ENCODE results near the gene RC3H1.
"Not testable (repeated sequence)": the region's sequence is repeated elsewhere in the genome, so short reads cannot be mapped to it uniquely, and the experiment has no call there.

Gene RC3H1

GRCh38 chr1:173937062-173937461, 85.1 kb downstream of the RC3H1 start:
- no peak for DNase-seq (ENCODE audit: low spot score)

DNA sequence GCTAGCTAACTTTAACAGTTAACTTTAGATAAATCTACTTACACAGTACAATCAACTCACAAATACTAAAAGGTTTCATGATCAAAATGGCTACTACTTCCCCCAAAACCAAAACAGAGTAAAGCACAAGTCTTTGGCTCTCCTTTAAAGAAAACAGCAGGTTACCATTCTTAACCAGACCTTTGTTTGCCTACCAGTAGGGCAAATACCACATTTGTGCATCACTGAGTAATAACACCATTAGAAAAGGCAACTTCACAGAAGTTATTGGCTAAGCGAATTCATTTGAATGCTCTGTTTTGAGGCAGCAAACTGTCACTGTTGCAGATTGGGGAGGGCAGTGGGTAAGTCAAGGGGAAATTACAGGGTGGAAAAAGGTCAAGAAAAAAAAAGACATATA, 87.7 kb downstream of the RC3H1 start:
- no peak for DNase-seq (ENCODE audit: low spot score)

- DNase-seq (ENCODE audit: low spot score), result not testable (repeated sequence)
Observed at GRCh38 chr1:173930541-173930940, 91.6 kb downstream of the RC3H1 start.

- no peak for DNase-seq (ENCODE audit: low spot score)
Observed at GRCh38 chr1:173925306-173926242, 96.6 kb downstream of the RC3H1 start.

GRCh38 chr1:173920861-173921260, 101.3 kb downstream of the RC3H1 start:
- no peak for DNase-seq (ENCODE audit: low spot score)

- no peak for DNase-seq (ENCODE audit: low spot score)
Observed at GRCh38 chr1:173917635-173918493, 104.3 kb downstream of the RC3H1 start.

GRCh38 chr1:173917149-173917548, 105.0 kb downstream of the RC3H1 start, which contains the start of gene SERPINC1:
Gene SERPINC1 (minus strand): TSS chr1:173917327. CDS start chr1:173917259, 68 bp downstream.
- no peak for DNase-seq (ENCODE audit: low spot score)

- no peak for DNase-seq (ENCODE audit: low spot score)
Observed at GRCh38 chr1:173916667-173917066, 105.5 kb downstream of the RC3H1 start.

DNA sequence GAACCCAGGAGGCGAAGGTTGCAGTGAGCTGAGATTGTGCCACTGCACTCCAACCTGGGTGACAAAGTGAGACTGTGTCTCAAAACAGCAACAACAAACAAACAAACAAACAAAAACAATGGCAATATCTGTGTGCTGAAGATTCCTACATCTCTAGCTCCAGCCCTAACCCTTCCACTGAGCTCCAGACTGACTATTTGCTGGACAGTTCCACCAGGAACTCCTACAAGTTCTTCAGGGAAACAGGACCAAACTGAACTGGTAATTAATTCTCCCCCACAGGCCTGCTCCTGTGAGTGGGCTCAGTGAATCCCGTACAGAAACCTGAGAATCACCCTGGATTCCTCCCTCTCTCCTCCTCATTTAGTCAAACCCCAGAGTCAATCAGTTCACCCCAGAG, 106.6 kb downstream of the RC3H1 start:
- no peak for DNase-seq (ENCODE audit: low spot score)

DNA sequence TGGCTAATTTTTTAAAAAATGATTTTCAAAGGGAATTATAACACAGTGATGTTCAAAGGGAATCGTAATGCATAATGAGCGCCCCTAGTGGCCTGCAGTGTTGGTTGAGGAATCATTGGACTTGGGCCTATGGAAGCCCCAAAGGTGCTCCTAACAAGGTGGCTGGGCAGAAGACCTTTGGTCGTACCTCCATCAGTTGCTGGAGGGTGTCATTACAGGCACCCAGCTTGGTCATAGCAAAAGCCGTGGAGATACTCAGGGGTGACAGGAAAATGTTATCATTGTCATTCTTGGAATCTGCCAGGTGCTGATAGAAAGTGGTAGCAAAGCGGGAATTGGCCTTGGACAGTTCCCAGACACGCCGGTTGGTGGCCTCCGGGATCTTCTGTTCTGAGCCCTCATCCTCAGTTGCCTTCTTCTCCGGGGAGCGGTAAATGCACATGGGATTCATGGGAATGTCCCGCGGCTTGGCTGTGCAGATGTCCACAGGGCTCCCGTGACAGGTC, 107.7 kb downstream of the RC3H1 start:
- DNase-seq (ENCODE audit: low spot score), result peak; percentile 20

DNA sequence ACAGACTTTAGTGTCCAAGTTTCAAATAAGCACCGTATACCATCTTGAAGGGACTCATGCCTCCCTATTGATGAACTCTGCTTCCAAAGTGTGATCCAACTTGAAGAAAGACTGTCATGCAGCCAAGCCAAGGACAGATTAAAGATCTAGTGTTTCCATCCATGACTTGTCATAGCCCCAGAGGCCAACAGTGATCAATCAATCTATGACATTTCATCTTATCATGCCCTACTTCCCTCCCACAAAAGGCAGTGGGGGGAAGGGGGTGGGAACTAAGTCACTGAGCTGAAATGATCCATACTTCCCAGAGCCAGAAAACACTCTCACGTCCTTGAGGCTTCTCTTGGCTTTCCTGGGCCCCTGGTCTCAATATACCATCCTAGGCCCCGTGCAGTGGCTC, 109.0 kb downstream of the RC3H1 start:
- no peak for DNase-seq (ENCODE audit: low spot score)

DNA sequence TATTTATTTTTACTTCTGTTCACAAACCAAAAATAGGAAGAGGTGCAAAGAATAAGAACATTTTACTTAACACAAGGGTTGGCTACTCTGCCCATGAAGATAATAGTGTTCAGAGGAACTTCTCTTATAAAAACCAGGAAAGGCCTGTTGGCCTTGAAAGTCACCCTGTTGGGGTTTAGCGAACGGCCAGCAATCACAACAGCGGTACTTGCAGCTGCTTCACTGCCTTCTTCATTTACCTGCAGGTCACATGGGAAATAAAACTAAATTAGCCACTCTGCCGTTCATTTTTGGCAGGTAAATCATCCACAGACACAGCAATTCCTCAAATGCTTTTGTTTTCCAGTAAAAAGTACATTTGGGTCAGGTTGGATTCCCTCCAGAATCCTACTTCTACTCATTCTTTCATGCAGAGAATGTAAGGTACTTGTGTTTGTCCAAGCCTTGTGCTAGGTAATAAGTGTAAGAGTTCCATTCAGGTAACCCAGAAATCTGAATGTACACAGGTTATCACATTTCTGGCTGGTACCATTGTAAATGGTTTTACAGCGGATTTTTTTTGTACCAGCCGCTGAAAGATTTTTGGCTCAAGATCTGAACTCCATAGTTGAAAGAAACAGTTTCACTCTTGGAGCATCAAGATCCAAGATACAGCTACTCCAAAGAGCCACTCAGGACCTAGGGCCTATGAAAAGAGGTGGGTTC, 118.2 kb downstream of the RC3H1 start:
- DNase-seq (ENCODE audit: low spot score), result no peak

GRCh38 chr1:173900992-173901391, 121.2 kb downstream of the RC3H1 start:
- DNase-seq (ENCODE audit: low spot score), result no peak

GRCh38 chr1:173900427-173900826, 121.7 kb downstream of the RC3H1 start:
- no peak for DNase-seq (ENCODE audit: low spot score)

DNA sequence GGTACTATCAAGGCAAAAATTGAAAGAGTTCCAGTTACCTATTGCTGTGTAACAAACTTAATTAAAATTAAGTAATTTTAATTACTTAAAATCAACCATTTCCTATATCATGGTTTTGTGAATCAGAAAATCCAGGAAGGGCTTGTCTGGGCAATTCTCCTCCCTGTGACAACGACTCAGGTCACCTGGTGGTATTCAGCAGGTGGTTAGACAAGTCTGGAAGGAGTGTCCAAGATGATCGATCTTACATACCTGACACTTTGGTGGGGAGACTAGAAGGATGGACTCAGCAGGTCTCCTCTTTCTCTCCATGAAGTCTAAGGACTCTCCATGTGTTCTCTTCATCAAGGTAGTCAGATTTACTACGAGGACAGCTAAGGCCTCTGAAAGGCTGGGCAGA, 128.0 kb downstream of the RC3H1 start:
- DNase-seq (ENCODE audit: low spot score), result no peak

GRCh38 chr1:173893611-173894010, 128.5 kb downstream of the RC3H1 start:
- DNase-seq (ENCODE audit: low spot score), result no peak

GRCh38 chr1:173889885-173890284, 132.3 kb downstream of the RC3H1 start:
- no peak for DNase-seq (ENCODE audit: low spot score)

DNA sequence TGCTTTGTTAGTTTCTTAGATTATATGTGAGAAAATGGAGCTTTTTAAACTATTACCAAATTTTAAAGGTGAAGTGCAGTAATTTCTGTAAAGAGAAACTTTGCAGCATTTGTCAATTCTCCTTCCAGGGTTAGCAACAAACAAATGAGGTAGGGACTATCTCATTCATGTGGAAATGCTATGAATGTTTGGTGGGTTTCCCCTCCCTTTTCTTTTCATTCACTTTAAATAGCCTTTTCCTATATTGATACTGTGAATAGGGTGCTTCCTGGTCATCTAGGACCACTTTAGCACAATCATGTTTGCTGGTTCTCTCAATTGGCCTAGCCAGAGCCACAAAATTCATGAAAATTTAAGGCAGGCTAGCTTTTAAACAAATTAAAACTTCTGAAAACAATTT, 133.4 kb downstream of the RC3H1 start:
- DNase-seq (ENCODE audit: low spot score), result no peak

DNA sequence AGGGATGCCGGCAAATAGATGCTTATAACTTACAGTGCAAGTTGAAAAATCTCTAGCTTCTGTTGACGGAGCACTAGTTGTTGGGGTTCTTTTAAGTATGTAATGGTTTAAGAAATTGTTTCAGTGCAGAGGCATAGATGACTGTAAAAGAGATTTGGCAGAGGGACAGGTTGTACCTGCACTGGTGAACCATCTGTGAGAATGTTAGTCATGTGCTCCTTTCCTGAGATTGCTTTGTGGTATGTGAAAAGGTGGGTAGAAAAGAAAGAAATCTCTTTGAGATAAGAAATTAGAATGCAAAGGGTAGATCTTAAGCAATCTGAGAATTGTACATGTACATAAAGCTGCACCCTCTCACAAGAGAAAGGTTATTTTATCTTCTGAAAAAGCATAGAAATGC, 134.5 kb downstream of the RC3H1 start:
- no peak for DNase-seq (ENCODE audit: low spot score)

DNA sequence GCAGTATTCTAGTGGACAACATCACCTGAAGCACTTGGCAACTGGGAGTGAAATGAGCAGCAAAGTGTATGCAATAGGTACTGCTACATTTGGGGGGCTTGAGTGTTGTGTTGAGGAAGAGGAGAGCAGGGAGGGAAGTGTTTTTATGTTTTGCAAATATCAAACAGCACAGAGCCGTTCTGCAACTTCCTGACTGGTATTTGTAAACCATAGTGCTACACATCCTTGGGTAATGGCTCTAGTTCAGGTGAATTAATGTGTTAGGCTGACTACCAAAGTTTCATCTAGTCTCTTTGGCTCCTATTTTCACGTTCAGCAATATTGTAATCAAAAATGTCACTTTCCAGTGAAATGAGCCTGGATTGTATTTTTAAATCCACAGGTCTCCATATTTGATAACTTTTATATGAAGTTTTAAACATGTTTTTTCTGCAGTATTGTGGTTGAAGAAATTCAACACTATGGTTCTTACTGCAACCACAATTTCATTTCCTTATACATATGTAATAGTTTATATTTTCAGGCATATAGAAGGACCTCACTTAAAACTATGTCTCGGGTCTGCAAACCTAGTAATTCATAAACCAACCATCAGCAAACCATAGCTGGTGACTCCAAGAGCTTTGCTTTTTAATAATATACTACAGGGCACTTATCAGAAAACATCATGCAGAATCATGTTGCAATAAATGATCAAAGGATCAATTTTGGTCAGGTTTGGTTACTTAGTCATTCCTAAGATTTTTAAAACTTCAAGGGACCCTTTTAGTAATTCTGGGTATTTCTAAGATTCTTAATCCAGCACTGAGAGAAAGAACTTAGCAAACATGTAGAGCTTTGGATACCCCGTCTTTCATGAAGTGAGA, 135.2 kb downstream of the RC3H1 start:
- no peak for DNase-seq (ENCODE audit: low spot score)

DNA sequence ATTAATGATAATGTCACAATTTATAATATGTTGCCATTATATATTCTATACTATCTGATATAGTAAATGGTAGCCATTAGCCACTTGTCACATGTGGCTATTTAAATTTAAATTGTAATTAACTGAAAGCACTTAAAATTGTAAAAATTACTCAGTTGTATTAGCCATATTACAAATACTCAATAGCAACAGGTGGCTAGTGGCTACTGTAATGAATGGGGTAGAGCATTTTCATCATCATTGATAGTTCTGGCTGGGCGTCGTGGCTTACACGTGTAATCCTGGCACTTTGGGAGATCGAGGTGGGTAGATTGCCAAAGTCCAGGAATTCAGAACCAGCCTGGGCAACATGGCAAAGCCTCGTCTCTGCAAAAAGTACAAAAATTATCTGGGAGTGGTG, 137.5 kb downstream of the RC3H1 start:
- no peak for DNase-seq (ENCODE audit: low spot score)

Measured in kidney tubule cell (primary cell).